Activated CD4-positive, alpha-beta T cell treated with anti-CD3 and anti-CD28 coated beads for 36 hours (primary cell): ENCODE data around the gene ANKRD40CL. TPM values are rescaled to one million over a fixed set of nuclear protein-coding genes. Genes with fewer than 3 reads are reported as not detected.

ENCODE experiments used
- ATAC-seq: fragments of 200-7000 bp; cut with Tn5 transposase; one replicate; pipeline ENCODE4 v1.10.0; 2021; ENCODE audit warnings: mild to moderate bottlenecking, moderate library complexity
- CTCF ChIA-PET: fragments of 350-600 bp; sonication (Branson Sonifier 250); formaldehyde crosslinking; loops from one replicate; lab custom pipeline; 2021; ENCODE audit warnings: antibody characterized with exemption; lab: Charles Lee
- POLR2A ChIA-PET: fragments of 350-600 bp; sonication (Branson Sonifier 250); formaldehyde crosslinking; loops from one replicate; lab custom pipeline; 2021; ENCODE audit warnings: antibody characterized with exemption, inconsistent platforms; lab: Charles Lee
- DNase-seq: peaks from one replicate; pipeline ENCODE4 v3.0.0-alpha.2; 2020
- H3K27ac Mint-ChIP-seq: one replicate; pipeline ENCODE4 v1.8.0; 2021; ENCODE audit warnings: mixed read lengths
- H3K27me3 Mint-ChIP-seq: one replicate; pipeline ENCODE4 v1.8.0; 2021; ENCODE audit warnings: mixed read lengths
- H3K36me3 Mint-ChIP-seq: one replicate; pipeline ENCODE4 v1.8.0; 2021; ENCODE audit warnings: low read depth, mixed read lengths
- H3K4me1 Mint-ChIP-seq: one replicate; pipeline ENCODE4 v1.8.0; 2021; ENCODE audit warnings: mixed read lengths
- H3K4me3 Mint-ChIP-seq: one replicate; pipeline ENCODE4 v1.8.0; 2021; ENCODE audit warnings: mild to moderate bottlenecking, moderate library complexity, mixed read lengths
- H3K9me3 Mint-ChIP-seq: one replicate; pipeline ENCODE4 v1.8.0; 2021; ENCODE audit warnings: low read depth, mixed read lengths
- intact Hi-C, 2 experiments: fragments of 100-400 bp; cut with DNase I in 1 of 2; cut with micrococcal nuclease in 1 of 2; formaldehyde crosslinking; loops; one replicate each; pipeline versions ENCODE4 v1.14.2 to v1.15.1; 2022 to 2024; cut with DNase I, micrococcal nuclease
- total RNA-seq, 2 experiments: library from RNA; stranded (reverse); gene quantifications; one replicate each; pipeline ENCODE4 v1.2.3, GENCODE V29; 2021

ANKRD40CL gene
- total RNA-seq, 2 experiments from 2014 or later: not detected

DNA sequence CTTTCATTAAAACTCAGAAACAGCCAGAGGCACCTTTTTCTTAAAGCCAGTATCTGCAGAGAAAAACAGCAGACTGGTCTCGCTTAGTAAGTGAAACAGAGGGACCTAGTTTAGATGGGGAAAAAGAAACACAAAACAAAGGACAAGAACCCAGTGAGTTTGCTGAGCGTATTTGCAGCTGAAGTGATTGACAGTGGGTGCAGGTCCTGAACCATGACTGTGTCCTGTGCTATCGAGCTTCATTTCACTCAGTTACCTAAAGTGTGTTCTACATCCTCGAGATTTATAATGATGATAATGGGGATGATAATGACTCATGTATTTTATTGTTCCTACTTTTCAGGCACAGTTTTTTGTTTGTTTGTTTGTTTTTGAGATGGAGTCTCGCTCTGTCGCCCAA, 36.4 kb upstream of the ANKRD40CL start:
- Mint-ChIP-seq H3K27me3 (no peaks in the 10 kb centered on the region), H3K4me3 (no peak overlapping the region), H3K27ac (no peak overlapping the region), H3K36me3 (no peaks in the 10 kb centered on the region), H3K4me1 (no peaks in the 10 kb centered on the region), H3K9me3 (no peaks in the 10 kb centered on the region)
- CTCF ChIA-PET: interaction anchor here (0.6 to 9.5 kb wide), 6 partner anchors 9 to 155 kb away, joined by 3 to 52 read pairs (median 4); no protein-coding TSS in a partner anchor
- POLR2A ChIA-PET: interaction anchor here (0.7 kb wide), 1 partner anchor 17 kb away, joined by 3 read pairs; no protein-coding TSS in a partner anchor
- ATAC-seq (no peak), DNase-seq (no peak)
- intact Hi-C loops: no loop called here

DNA sequence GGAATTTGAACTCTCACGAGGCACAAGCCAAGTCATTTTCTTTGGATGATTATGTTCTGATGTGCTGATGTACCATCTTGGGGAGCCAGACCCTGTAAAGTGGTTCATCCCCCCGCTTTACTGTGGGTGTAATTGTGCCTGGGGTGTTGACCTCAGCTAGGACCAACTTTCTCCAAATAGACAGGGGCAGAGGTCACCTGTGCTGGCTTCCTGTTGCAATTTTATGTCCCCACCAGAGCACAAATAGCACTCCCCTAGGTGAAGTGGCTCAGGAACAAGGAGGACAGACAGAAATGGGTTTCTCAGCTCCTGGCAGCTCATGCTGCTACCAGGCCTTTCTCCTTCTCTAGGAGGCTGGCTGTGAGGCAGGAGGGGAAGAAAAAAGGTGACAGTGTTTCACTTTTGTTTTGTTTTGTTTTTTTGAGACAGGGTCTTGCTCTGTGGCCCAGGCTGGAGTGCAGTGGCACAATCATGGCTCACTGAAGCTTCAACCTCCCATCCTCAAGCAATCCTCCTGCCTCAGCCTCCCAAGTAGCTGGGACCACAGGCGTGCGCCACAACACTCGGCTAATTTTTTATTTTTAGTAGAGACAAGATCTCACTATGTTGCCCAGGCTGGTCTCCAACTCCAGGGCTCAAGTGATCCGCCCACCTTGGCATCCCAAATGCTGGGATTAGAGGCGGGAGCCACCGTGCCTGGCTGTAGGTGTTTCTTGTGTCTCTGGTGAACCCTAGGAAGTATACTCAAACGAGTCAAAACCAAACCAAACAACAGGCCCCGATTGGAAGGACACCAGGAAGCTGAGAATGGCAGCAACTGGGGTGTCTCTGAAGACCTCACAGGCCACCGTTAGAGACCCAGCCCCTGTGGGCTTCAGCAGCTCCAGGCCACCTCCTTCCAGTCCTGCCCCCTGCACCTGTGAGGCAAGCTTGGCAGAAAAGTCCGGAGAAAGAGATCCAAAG, 35.6 kb upstream of the ANKRD40CL start:
- Mint-ChIP-seq H3K9me3 (no peaks in the 10 kb centered on the region), H3K27me3 (no peaks in the 10 kb centered on the region), H3K4me3 (no peak overlapping the region), H3K4me1 (no peaks in the 10 kb centered on the region), H3K27ac (no peak overlapping the region), H3K36me3 (no peaks in the 10 kb centered on the region)
- DNase-seq (no peak), ATAC-seq (no peak)
- intact Hi-C loops: no loop called here
- ChIA-PET CTCF (interaction anchor here (0.6 to 9.5 kb wide), 9 partner anchors 8 to 239 kb away, joined by 3 to 52 read pairs (median 4); no protein-coding TSS in a partner anchor), POLR2A (interaction anchor here (0.7 kb wide), 1 partner anchor 16 kb away, joined by 3 read pairs; no protein-coding TSS in a partner anchor)

DNA sequence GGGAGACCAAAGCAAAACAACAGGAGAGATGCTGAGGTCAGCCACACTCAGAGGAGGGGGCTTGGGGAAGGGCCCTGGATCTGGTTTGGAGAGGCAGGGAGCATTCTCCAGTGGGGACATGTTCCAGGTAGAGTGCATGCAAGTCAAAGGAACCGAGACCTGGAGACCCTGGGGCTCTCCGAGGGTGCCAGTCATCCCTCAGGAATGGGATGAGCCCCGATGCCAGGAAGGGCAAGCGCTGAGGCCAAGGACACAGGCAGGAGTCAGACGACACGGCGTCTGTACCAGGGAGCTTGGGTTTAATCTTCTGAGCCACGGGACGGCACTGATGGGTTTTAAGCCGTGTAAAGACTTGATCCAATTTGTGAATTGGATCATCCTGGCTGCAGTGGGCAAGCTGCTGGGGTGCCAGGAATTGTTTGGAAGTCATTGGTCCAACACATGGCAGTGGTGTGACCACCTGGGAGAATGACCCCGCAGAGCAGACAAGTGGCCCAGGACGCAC, 32.9 kb upstream of the ANKRD40CL start:
- no peak overlapping the region for H3K27ac Mint-ChIP-seq
- H3K9me3 Mint-ChIP-seq: no peaks in the 10 kb centered on the region
- no peak for ATAC-seq

DNA sequence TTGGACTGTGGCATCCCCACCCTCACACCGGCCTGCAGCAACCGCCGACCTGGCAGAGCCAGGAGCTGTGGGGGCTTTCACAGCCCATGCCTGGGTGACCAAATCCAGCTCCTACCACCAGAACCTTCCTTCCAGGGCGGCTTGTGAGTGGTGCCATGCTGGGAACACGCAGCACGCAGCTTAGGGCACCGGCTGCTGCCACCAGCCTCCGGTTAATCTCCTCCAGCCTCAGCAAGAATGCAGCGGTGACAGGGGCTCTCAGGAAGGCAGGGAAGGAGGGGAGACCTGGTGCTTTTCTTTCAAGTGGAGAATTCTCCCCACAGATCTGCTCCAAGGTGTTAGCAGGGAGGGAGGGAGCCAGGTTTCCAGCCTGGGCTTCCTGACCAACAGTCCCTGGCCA, 32.3 kb upstream of the ANKRD40CL start:
- Mint-ChIP-seq H3K36me3 (no peaks in the 10 kb centered on the region), H3K9me3 (no peaks in the 10 kb centered on the region), H3K27ac (no peak overlapping the region), H3K4me1 (no peaks in the 10 kb centered on the region), H3K27me3 (no peaks in the 10 kb centered on the region), H3K4me3 (no peak overlapping the region)
- CTCF ChIA-PET: interaction anchor here (1.6 to 9.5 kb wide), 2 partner anchors 15 to 17 kb away, joined by 6 to 52 read pairs; no protein-coding TSS in a partner anchor
- POLR2A ChIA-PET: no interaction called here
- no peak for ATAC-seq
- intact Hi-C loops: no loop called here
- no peak for DNase-seq

More for the DNA sequence above, 32.9 kb upstream of the ANKRD40CL start:
- Mint-ChIP-seq H3K36me3 (no peaks in the 10 kb centered on the region), H3K4me3 (no peak overlapping the region), H3K27me3 (no peaks in the 10 kb centered on the region), H3K4me1 (no peaks in the 10 kb centered on the region)
- intact Hi-C loops: no loop called here
- ChIA-PET POLR2A (no interaction called here), CTCF (interaction anchor here (9.5 kb wide), 1 partner anchor 16 kb away, joined by 52 read pairs; no protein-coding TSS in a partner anchor)
- DNase-seq: no peak

DNA sequence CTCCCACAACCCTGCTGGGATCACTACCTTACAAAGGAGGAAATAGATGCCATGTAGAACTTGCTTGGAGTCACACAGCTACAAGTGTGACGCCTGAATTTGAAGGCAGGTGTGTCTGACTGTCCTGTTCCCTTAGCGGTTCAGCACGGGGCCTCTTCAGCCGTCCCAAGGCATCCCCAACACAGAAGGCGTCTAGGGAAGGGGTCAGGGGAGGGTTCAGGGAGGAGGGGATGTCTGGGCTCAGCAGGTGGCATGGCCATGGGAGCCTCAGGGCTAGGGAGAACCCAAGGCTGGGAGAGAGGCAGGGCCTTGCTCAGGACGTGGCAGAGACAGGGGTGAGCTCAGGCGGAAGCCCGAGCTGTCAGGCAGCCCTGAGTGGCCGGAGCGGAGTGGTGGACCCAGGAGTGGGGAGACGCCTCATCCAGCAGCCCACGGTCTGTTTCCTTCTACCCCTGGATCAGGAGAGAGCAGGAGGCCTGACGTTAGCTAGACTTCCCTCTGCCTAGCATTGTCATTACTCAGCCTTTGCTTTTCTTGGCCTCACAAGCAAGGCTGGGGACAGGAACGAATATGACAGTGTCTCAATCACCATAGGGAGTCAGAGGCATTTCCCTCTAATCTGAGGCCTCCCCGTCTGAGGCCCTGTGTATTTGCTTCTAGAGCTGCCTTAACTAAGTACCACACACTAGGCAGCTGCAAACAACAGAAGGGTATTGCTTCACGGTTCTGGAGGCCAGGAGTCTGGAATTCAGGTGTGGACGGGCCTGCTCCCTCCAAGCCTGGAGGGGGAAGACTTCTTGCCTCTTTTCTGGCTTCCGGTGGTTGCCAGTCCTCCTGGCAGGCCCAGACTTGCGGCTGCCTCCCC, 31.3 kb upstream of the ANKRD40CL start:
- CTCF ChIA-PET: interaction anchor here (0.5 to 9.5 kb wide), 3 partner anchors 14 to 1917 kb away, joined by 3 to 52 read pairs (median 6); no protein-coding TSS in a partner anchor
- ATAC-seq: no peak

DNA sequence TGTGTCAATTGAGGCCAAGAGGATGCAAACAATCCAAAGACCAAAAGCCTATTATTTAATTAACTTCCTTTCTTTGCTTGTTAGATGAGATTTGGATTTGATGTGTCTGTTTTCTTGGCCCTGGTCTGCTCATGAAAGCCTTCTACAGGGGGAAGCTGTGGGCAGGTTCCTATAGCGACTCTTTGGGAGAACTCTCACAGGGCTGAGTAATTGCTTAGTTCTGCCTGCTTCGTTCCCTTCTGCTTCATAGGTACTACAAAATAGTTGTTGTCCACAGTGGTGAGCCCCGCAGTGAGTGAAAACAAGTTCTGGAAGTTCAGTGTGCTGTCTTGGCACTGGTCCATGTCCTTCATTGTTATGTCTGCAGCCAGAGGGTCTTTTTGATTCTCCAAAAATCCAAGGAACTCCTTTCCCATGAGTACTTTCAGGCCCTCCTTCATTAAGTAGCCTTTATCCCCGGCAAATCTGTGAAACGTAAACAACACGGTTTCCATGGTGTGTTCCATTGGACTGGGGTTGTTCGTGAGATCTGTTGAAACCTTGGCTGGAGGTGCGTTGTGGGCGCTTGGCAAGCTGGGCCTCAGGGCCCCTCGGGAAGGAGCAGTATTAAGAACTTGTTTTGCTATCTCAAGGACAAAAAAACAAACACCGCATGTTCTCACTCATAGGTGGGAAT, 30.0 kb upstream of the ANKRD40CL start:
- CTCF ChIA-PET: interaction anchor here (0.7 to 9.5 kb wide), 3 partner anchors 13 to 138 kb away, joined by 3 to 52 read pairs (median 3); no protein-coding TSS in a partner anchor

More for the DNA sequence above, 31.3 kb upstream of the ANKRD40CL start:
- intact Hi-C loops: no loop called here
- no peak overlapping the region for H3K27ac Mint-ChIP-seq
- H3K9me3 Mint-ChIP-seq: no peaks in the 10 kb centered on the region
- H3K36me3 Mint-ChIP-seq: no peaks in the 10 kb centered on the region
- no peaks in the 10 kb centered on the region for H3K27me3 Mint-ChIP-seq
- DNase-seq: no peak
- POLR2A ChIA-PET: no interaction called here
- H3K4me1 Mint-ChIP-seq: no peaks in the 10 kb centered on the region
- H3K4me3 Mint-ChIP-seq: no peak overlapping the region

DNA sequence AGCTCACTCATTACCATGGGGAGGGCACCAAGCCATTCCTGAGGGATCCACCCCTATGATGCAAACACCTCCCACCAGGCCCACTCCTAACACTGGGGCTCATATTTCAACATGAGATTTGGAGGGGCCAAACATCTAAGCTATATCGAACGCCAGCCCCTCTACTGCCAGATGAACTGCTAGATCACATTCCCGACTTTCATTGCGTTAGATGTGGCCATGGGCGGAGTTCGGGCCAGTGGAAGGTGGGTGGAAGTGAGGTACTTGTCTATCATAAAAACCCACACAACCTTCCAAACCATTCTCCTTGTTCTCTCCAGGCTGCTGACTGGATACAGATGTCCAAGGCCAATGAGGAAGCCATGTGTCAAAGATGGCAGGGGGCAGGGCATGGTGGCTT, 27.0 kb upstream of the ANKRD40CL start:
- no peaks in the 10 kb centered on the region for H3K27me3 Mint-ChIP-seq
- ATAC-seq: no peak
- ChIA-PET CTCF (interaction anchor here (0.6 to 1.4 kb wide), 3 partner anchors 9 to 12 kb away, joined by 4 to 6 read pairs (median 4); no protein-coding TSS in a partner anchor), POLR2A (no interaction called here)
- H3K36me3 Mint-ChIP-seq: no peaks in the 10 kb centered on the region
- H3K4me3 Mint-ChIP-seq: no peak overlapping the region
- H3K27ac Mint-ChIP-seq: no peak overlapping the region
- no peak for DNase-seq
- intact Hi-C loops: no loop called here
- H3K4me1 Mint-ChIP-seq: no peaks in the 10 kb centered on the region
- no peaks in the 10 kb centered on the region for H3K9me3 Mint-ChIP-seq

More for the DNA sequence above, 30.0 kb upstream of the ANKRD40CL start:
- no peak overlapping the region for H3K27ac Mint-ChIP-seq
- no peak overlapping the region for H3K4me3 Mint-ChIP-seq
- intact Hi-C loops: no loop called here
- DNase-seq: no peak
- ATAC-seq: no peak
- no peaks in the 10 kb centered on the region for H3K27me3 Mint-ChIP-seq
- H3K9me3 Mint-ChIP-seq: no peaks in the 10 kb centered on the region
- POLR2A ChIA-PET: no interaction called here
- H3K4me1 Mint-ChIP-seq: no peaks in the 10 kb centered on the region
- no peaks in the 10 kb centered on the region for H3K36me3 Mint-ChIP-seq

DNA sequence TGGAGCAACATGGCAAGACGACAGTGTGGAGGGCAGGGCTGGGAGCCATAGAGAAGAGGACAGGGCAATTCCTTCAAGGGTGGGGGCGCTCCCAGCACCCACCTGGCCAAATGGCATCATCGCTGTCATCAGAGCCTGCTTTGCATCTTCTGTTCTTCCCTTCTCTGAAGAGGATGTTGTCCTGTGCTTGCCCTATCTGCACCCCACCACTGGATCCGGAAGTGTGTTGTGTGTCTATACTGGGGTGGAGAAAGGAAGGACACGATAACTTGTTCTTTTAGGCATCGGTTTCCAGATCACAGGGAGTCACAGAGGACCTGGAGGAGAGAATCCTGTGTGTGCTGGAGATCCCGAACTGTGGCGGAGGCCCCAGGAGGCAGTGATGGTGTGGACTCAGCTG, 25.7 kb upstream of the ANKRD40CL start:
- intact Hi-C loops: no loop called here
- POLR2A ChIA-PET: no interaction called here
- Mint-ChIP-seq H3K27me3 (peaks cover under 1% of the 10 kb centered on the region), H3K36me3 (no peaks in the 10 kb centered on the region), H3K27ac (no peak overlapping the region), H3K4me1 (peaks cover under 1% of the 10 kb centered on the region), H3K4me3 (no peak overlapping the region), H3K9me3 (no peaks in the 10 kb centered on the region)
- ATAC-seq (no peak), DNase-seq (no peak)
- CTCF ChIA-PET: no interaction called here

DNA sequence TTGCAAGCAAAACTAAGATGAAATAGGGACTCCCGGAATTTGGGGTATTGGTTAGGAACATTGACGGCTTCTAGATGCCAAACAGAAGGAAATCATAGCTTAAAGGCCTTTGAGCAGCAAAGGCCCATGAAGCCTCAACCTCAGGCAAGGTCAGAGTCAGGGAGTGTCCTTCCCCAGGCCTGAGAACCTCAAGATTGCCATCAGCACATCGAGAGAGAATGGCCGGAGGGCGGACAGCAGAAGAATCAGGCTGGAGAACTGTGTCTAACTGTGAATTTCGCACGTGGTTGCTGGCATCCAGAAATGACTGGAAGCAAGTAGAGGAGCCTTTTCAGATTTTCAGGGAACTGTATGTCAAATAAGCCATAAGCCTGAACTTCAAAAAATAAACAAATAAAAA, 24.8 kb upstream of the ANKRD40CL start:
- Mint-ChIP-seq H3K4me3 (no peak overlapping the region), H3K27ac (no peak overlapping the region), H3K9me3 (no peaks in the 10 kb centered on the region), H3K4me1 (peaks cover 2% of the 10 kb centered on the region), H3K36me3 (no peaks in the 10 kb centered on the region), H3K27me3 (peaks cover 2% of the 10 kb centered on the region)
- intact Hi-C loops: no loop called here
- POLR2A ChIA-PET: no interaction called here
- ATAC-seq (no peak), DNase-seq (no peak)
- CTCF ChIA-PET: interaction anchor here (0.9 to 1.3 kb wide), 2 partner anchors 10 to 156 kb away, joined by 3 to 4 read pairs; no protein-coding TSS in a partner anchor

DNA sequence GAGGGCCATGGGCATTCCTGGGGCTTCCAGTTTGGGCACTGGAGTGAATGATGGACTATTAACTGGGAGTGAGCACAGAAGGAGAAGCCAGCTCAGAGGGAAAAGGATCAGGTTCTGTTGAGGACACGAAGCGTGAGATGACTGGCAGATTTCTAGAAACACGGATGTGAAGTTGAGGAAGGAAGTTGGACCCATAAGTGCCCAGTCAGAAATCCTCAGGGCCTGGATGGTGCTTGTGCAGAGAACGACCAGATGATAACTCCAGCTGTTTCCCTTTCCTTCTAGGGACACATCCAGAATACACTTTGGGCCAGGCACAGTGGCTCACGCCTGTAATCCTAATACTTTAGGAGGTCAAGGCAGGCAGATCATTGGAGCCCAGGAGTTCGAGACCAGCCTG, 23.3 kb upstream of the ANKRD40CL start:
- CTCF ChIA-PET: interaction anchor here (1.0 kb wide), 1 partner anchor 13 kb away, joined by 4 read pairs; no protein-coding TSS in a partner anchor
- no peaks in the 10 kb centered on the region for H3K36me3 Mint-ChIP-seq

More for the DNA sequence above, 23.3 kb upstream of the ANKRD40CL start:
- Mint-ChIP-seq H3K4me3 (no peak overlapping the region), H3K27me3 (peaks cover 2% of the 10 kb centered on the region), H3K9me3 (no peaks in the 10 kb centered on the region), H3K27ac (no peak overlapping the region), H3K4me1 (peaks cover 2% of the 10 kb centered on the region)
- ATAC-seq (no peak), DNase-seq (no peak)
- intact Hi-C loops: no loop called here
- POLR2A ChIA-PET: no interaction called here
